Measurements from ENCODE around the gene MS4A13.
"Not testable (repeated sequence)": the region's sequence is repeated elsewhere in the genome, so short reads cannot be mapped to it uniquely, and the experiment has no call there.

The MS4A13 gene

DNA sequence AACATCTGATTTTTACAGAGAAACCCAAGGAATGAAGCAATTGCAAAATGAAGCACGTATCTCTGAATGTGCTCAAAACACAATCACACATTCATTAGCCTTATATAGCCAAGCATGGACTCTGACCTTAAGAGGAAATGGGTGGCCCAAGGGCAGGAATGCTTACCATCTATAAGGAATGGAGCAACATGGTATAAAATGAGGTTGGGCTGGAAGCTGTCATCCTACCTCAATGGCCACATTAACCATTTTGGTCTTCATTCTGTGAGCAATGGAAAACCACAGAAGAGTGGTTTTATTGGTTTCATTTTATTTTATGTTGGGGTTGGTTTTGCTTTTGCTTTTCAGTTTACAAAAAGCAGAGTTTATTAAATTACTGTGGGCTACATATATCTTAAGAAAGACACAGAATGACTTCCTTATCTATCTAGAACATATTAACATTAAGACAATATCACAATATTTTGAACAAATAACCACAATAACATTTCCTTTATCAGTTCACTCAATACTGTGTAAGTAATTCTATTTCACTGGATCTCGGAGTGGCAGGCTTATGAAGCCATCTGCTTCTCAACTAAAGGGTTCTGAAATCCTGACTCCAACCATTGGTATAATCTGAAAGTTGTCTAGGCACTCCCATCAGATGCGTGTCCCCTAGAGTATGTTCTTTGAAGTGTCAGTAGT, 10.8 kb upstream of the MS4A13 start:
- no peak for DNase-seq (ENCODE audit: low read depth)
- H3K4me3 ChIP-seq (ENCODE audit: low read depth, low read length) = no peak overlapping the region
- TF ChIP-seq, protein P1, sequence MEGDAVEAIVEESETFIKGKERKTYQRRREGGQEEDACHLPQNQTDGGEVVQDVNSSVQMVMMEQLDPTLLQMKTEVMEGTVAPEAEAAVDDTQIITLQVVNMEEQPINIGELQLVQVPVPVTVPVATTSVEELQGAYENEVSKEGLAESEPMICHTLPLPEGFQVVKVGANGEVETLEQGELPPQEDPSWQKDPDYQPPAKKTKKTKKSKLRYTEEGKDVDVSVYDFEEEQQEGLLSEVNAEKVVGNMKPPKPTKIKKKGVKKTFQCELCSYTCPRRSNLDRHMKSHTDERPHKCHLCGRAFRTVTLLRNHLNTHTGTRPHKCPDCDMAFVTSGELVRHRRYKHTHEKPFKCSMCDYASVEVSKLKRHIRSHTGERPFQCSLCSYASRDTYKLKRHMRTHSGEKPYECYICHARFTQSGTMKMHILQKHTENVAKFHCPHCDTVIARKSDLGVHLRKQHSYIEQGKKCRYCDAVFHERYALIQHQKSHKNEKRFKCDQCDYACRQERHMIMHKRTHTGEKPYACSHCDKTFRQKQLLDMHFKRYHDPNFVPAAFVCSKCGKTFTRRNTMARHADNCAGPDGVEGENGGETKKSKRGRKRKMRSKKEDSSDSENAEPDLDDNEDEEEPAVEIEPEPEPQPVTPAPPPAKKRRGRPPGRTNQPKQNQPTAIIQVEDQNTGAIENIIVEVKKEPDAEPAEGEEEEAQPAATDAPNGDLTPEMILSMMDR (IDR thresholded peaks at IDR 0.05; ENCODE audit: low read depth, low read length, missing control alignments) = no peak

DNA sequence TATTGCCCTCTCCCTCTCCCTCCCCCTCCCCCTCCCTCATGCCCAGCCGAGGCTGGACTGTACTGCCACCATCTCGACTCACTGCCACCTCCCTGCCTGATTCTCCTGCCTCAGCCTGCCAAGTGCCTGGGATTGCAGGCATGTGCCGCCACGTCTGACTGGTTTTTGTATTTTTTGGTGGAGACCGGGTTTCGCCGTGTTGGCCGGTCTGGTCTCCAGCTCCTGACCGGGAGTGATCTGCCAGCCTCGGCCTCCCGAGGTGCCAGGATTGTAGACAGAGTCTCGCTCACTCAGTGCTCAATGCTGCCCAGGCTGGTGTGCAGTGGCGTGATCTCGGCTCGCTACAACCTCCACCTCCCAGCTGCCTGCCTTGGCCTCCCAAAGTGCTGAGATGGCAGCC, 5.6 kb upstream of the MS4A13 start:
- DNase-seq (ENCODE audit: low read depth); H3K4me3 ChIP-seq (ENCODE audit: low read depth, low read length): not testable (repeated sequence)

DNA sequence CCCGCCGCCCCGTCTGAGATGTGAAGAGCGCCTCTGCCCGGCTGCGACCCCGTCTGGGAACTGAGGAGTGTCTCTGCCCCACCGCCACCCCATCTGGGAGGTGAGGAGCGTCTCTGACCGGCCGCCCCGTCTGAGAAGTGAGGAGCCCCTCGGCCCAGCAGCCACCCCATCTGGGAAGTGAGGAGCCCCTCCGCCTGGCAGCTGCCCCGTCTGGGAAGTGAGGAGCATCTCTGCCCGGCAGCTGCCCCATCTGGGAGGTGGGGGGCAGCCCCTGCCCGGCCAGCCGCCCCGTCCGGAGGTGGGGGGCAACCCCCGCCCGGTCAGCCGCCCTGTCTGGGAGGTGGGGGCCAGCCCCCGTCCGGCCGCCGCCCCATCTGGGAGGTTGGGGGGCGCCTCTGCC, 5.0 kb upstream of the MS4A13 start:
- not testable (repeated sequence) for H3K4me3 ChIP-seq (ENCODE audit: low read depth, low read length); DNase-seq (ENCODE audit: low read depth)

GRCh38 chr11:60511393-60511792, 3.8 kb upstream of the MS4A13 start:
- TF ChIP-seq, protein P1 (IDR thresholded peaks at IDR 0.05; ENCODE audit: low read depth, low read length, missing control alignments) = no peak
- no peak for DNase-seq (ENCODE audit: low read depth)
- H3K4me3 ChIP-seq (ENCODE audit: low read depth, low read length) = no peak overlapping the region

DNA sequence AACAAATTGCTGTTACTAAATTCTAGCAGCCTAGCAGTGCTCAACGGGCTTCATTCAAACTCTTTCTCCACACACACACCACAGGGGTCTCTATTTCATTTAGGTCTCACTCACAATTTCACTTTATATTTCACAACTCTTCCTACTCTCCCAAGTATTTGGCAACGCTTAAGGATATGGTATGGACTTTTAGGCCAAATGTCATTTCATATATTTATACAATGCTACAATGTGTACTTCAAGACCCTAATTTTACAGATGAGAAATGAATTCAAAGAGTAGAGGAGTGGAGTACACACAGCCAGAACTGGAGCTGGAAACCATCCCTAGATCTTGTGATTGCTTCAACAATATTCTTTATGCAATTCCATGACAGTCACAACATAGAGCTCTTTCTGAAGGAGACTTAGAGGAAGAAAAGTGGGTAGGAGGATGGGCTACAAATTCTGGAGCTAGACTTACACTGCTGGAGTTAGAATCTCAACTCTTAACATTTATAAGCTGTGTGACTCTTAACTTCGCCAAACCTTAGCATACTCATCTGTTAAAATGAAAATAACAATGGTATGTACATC, 2.5 kb upstream of the MS4A13 start:
- TF ChIP-seq, protein P1 (IDR thresholded peaks at IDR 0.05; ENCODE audit: low read depth, low read length, missing control alignments) = no peak
- no peak overlapping the region for H3K4me3 ChIP-seq (ENCODE audit: low read depth, low read length)

GRCh38 chr11:60513496-60514460, 1.4 kb upstream of the MS4A13 start:
- no peak for DNase-seq (ENCODE audit: low read depth)
- H3K4me3 ChIP-seq (ENCODE audit: low read depth, low read length) = no peak overlapping the region
- TF ChIP-seq, protein P1 (IDR thresholded peaks at IDR 0.05; ENCODE audit: low read depth, low read length, missing control alignments) = no peak

More for the DNA sequence above, 2.5 kb upstream of the MS4A13 start:
- no peak for DNase-seq (ENCODE audit: low read depth)

GRCh38 chr11:60528465-60528864, 13.3 kb downstream of the MS4A13 start:
- TF ChIP-seq, protein P1 (IDR thresholded peaks at IDR 0.05; ENCODE audit: low read depth, low read length, missing control alignments) = no peak
- DNase-seq (ENCODE audit: low read depth) = no peak
- no peak overlapping the region for H3K4me3 ChIP-seq (ENCODE audit: low read depth, low read length)
